Measurements from ENCODE around the gene C11orf97.

Gene C11orf97

DNA sequence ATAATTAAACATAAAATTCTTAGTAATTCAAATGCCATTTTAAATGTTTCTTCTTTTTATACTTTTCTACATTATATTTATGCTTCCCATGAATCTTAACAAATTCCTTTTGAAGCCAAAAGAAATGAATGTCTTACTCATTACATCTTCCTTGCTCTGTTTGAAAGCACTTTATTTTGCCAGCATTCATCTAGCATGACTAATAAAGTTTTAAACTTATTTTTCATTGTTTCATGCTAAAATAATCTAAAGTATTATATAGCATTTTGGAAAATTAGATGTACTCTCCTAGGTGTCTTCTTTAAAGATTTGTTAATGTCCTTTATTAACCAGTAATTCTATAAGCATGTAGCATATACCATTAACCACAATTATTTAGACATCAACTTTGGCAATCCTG lies 45.2 kb downstream of the C11orf97 start:
- Histone ChIP-seq H3K27me3 (ENCODE audit: insufficient read depth, low read depth) (no peaks in the 10 kb centered on the region), H3K4me1 (ENCODE audit: low read depth, poor library complexity, severe bottlenecking) (no peaks in the 10 kb centered on the region), H2AFZ (ENCODE audit: low read depth) (no peak overlapping the region), H3K4me3 (IDR thresholded peaks at IDR 0.05; ENCODE audit: insufficient read depth, low read depth, low read length) (no peak overlapping the region), H3K36me3 (ENCODE audit: insufficient read depth) (no peaks in the 10 kb centered on the region), H3K79me2 (ENCODE audit: insufficient read depth, low read depth) (no peaks in the 10 kb centered on the region), H3K4me2 (no peak overlapping the region), H3K27ac (no peak overlapping the region), H4K20me1 (ENCODE audit: insufficient read depth) (no peaks in the 10 kb centered on the region), H3K9ac (no peak overlapping the region)
- TF ChIP-seq, protein P1, sequence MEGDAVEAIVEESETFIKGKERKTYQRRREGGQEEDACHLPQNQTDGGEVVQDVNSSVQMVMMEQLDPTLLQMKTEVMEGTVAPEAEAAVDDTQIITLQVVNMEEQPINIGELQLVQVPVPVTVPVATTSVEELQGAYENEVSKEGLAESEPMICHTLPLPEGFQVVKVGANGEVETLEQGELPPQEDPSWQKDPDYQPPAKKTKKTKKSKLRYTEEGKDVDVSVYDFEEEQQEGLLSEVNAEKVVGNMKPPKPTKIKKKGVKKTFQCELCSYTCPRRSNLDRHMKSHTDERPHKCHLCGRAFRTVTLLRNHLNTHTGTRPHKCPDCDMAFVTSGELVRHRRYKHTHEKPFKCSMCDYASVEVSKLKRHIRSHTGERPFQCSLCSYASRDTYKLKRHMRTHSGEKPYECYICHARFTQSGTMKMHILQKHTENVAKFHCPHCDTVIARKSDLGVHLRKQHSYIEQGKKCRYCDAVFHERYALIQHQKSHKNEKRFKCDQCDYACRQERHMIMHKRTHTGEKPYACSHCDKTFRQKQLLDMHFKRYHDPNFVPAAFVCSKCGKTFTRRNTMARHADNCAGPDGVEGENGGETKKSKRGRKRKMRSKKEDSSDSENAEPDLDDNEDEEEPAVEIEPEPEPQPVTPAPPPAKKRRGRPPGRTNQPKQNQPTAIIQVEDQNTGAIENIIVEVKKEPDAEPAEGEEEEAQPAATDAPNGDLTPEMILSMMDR (conservative IDR thresholded peaks at IDR 0.05; ENCODE audit: low read depth, low read length): no peak

GRCh38 chr11:94557992-94558391 lies 45.7 kb downstream of the C11orf97 start:
- no peaks in the 10 kb centered on the region for H3K36me3 ChIP-seq (ENCODE audit: insufficient read depth)
- H2AFZ ChIP-seq (ENCODE audit: low read depth): no peak overlapping the region
- H3K27ac ChIP-seq: no peak overlapping the region
- no peak overlapping the region for H3K4me2 ChIP-seq
- TF ChIP-seq, protein P1 (conservative IDR thresholded peaks at IDR 0.05; ENCODE audit: low read depth, low read length): no peak
- H4K20me1 ChIP-seq (ENCODE audit: insufficient read depth): no peaks in the 10 kb centered on the region
- no peaks in the 10 kb centered on the region for H3K27me3 ChIP-seq (ENCODE audit: insufficient read depth, low read depth)
- H3K79me2 ChIP-seq (ENCODE audit: insufficient read depth, low read depth): no peaks in the 10 kb centered on the region
- H3K4me3 ChIP-seq (IDR thresholded peaks at IDR 0.05; ENCODE audit: insufficient read depth, low read depth, low read length): no peak overlapping the region
- no peaks in the 10 kb centered on the region for H3K4me1 ChIP-seq (ENCODE audit: low read depth, poor library complexity, severe bottlenecking)
- H3K9ac ChIP-seq: no peak overlapping the region

DNA sequence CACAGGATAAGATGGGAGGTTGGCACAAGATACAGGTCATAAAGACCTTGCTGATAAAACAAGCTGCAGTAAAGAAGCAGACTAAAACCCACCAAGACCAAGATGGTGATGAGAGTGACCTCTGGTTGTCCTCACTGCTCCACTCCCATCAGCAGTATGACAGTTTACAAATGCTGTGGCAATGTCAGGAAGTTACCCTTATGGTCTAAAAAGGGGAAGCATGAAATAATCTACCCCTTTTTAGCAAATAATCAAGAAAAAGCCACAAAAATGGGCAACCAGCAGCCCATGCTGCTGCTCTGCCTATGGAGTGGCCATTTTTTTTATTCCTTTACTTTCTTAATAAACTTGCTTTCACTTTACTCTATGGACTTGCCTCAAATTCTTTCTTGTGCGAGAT lies 46.2 kb downstream of the C11orf97 start:
- Histone ChIP-seq H3K9ac (no peak overlapping the region), H3K4me2 (no peak overlapping the region), H3K27ac (no peak overlapping the region), H2AFZ (ENCODE audit: low read depth) (no peak overlapping the region), H3K27me3 (ENCODE audit: insufficient read depth, low read depth) (no peaks in the 10 kb centered on the region), H4K20me1 (ENCODE audit: insufficient read depth) (no peaks in the 10 kb centered on the region), H3K79me2 (ENCODE audit: insufficient read depth, low read depth) (no peaks in the 10 kb centered on the region), H3K4me3 (IDR thresholded peaks at IDR 0.05; ENCODE audit: insufficient read depth, low read depth, low read length) (no peak overlapping the region), H3K36me3 (ENCODE audit: insufficient read depth) (no peaks in the 10 kb centered on the region), H3K4me1 (ENCODE audit: low read depth, poor library complexity, severe bottlenecking) (no peaks in the 10 kb centered on the region)
- TF ChIP-seq, protein P1 (conservative IDR thresholded peaks at IDR 0.05; ENCODE audit: low read depth, low read length): no peak

DNA sequence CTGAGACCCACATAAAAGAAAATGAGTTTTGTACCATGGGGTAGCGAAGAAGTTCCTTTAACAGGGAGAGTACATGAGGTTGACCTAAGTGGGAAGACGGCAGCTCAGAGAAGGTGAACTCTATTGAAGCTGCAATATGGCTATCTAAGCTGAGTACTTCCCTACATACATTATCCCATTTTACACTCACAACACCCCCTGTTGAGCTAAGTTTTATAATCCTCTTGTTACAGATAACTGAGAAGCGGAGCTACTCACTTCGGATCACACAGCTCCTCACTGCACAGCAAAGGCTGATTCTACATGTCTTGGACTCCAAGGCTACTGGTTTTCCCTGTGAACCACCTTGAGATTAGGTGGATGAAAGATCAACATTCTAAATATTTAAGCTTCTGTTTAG lies 46.7 kb downstream of the C11orf97 start:
- Histone ChIP-seq H3K4me3 (IDR thresholded peaks at IDR 0.05; ENCODE audit: insufficient read depth, low read depth, low read length) (no peak overlapping the region), H3K9ac (no peak overlapping the region), H3K36me3 (ENCODE audit: insufficient read depth) (no peaks in the 10 kb centered on the region), H3K27ac (no peak overlapping the region), H2AFZ (ENCODE audit: low read depth) (no peak overlapping the region), H3K4me1 (ENCODE audit: low read depth, poor library complexity, severe bottlenecking) (no peaks in the 10 kb centered on the region), H3K27me3 (ENCODE audit: insufficient read depth, low read depth) (no peaks in the 10 kb centered on the region), H3K4me2 (no peak overlapping the region), H4K20me1 (ENCODE audit: insufficient read depth) (no peaks in the 10 kb centered on the region), H3K79me2 (ENCODE audit: insufficient read depth, low read depth) (no peaks in the 10 kb centered on the region)
- TF ChIP-seq, protein P1 (conservative IDR thresholded peaks at IDR 0.05; ENCODE audit: low read depth, low read length): no peak
